ENCODE results near the gene CCDC80. TPM values are rescaled to one million over a fixed set of nuclear protein-coding genes. Genes with fewer than 3 reads are reported as not detected.

The CCDC80 gene
- total RNA-seq, 1 donor from 2014 or later, result 4.9 TPM

GRCh38 chr3:112687616-112688015, 46.7 kb upstream of the CCDC80 start:
- H3K36me3 ChIP-seq (ENCODE audit: control insufficient read depth, insufficient read depth, low read length), result no peaks in the 10 kb centered on the region
- no peak for DNase-seq (ENCODE audit: low read depth)
- H3K4me3 ChIP-seq (ENCODE audit: low read depth, low read length), result no peak overlapping the region
- no peaks in the 10 kb centered on the region for H3K27me3 ChIP-seq (ENCODE audit: control insufficient read depth, insufficient read depth, low read length)
- TF ChIP-seq, protein P1, sequence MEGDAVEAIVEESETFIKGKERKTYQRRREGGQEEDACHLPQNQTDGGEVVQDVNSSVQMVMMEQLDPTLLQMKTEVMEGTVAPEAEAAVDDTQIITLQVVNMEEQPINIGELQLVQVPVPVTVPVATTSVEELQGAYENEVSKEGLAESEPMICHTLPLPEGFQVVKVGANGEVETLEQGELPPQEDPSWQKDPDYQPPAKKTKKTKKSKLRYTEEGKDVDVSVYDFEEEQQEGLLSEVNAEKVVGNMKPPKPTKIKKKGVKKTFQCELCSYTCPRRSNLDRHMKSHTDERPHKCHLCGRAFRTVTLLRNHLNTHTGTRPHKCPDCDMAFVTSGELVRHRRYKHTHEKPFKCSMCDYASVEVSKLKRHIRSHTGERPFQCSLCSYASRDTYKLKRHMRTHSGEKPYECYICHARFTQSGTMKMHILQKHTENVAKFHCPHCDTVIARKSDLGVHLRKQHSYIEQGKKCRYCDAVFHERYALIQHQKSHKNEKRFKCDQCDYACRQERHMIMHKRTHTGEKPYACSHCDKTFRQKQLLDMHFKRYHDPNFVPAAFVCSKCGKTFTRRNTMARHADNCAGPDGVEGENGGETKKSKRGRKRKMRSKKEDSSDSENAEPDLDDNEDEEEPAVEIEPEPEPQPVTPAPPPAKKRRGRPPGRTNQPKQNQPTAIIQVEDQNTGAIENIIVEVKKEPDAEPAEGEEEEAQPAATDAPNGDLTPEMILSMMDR (IDR thresholded peaks at IDR 0.05; ENCODE audit: insufficient read depth, low read length, poor library complexity, severe bottlenecking), result no peak

GRCh38 chr3:112687211-112687610, 46.3 kb upstream of the CCDC80 start:
- Histone ChIP-seq H3K27me3 (ENCODE audit: control insufficient read depth, insufficient read depth, low read length) (no peaks in the 10 kb centered on the region), H3K36me3 (ENCODE audit: control insufficient read depth, insufficient read depth, low read length) (no peaks in the 10 kb centered on the region), H3K4me3 (ENCODE audit: low read depth, low read length) (no peak overlapping the region)
- TF ChIP-seq, protein P1 (IDR thresholded peaks at IDR 0.05; ENCODE audit: insufficient read depth, low read length, poor library complexity, severe bottlenecking), result no peak
- no peak for DNase-seq (ENCODE audit: low read depth)

- H3K36me3 ChIP-seq (ENCODE audit: control insufficient read depth, insufficient read depth, low read length), result no peaks in the 10 kb centered on the region
- TF ChIP-seq, protein P1 (IDR thresholded peaks at IDR 0.05; ENCODE audit: insufficient read depth, low read length, poor library complexity, severe bottlenecking), result no peak
- H3K27me3 ChIP-seq (ENCODE audit: control insufficient read depth, insufficient read depth, low read length), result no peaks in the 10 kb centered on the region
- DNase-seq (ENCODE audit: low read depth), result no peak
- no peak overlapping the region for H3K4me3 ChIP-seq (ENCODE audit: low read depth, low read length)
These were observed 45.2 kb upstream of the CCDC80 start for GRCh38 chr3:112685956-112686799.

- H3K4me3 ChIP-seq (ENCODE audit: low read depth, low read length), result no peak overlapping the region
- TF ChIP-seq, protein P1 (IDR thresholded peaks at IDR 0.05; ENCODE audit: insufficient read depth, low read length, poor library complexity, severe bottlenecking), result no peak
- no peaks in the 10 kb centered on the region for H3K36me3 ChIP-seq (ENCODE audit: control insufficient read depth, insufficient read depth, low read length)
- DNase-seq (ENCODE audit: low read depth), result no peak
- H3K27me3 ChIP-seq (ENCODE audit: control insufficient read depth, insufficient read depth, low read length), result no peaks in the 10 kb centered on the region
These were observed 44.5 kb upstream of the CCDC80 start for GRCh38 chr3:112685420-112685819.

DNA sequence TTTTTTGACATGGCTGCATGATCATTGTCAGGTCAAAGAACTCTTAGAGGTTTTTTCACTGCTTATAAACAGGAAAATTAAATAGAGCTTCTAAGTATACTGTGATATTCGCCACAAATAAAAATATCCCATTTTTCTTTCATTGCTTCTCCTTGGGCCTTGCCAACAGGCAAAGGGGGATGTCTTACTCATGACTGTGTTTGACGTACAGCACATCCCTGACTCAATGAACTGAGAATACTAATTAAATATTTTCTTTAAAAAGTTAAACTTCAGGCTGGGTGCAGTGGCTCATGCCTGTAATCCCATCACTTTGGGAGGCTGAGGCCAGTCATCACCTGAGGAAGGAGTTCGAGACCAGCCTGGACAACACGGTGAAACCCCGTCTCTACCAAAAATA, 41.4 kb upstream of the CCDC80 start:
- H3K27me3 ChIP-seq (ENCODE audit: control insufficient read depth, insufficient read depth, low read length), result no peaks in the 10 kb centered on the region
- no peak for DNase-seq (ENCODE audit: low read depth)
- H3K36me3 ChIP-seq (ENCODE audit: control insufficient read depth, insufficient read depth, low read length), result no peaks in the 10 kb centered on the region
- H3K4me3 ChIP-seq (ENCODE audit: low read depth, low read length), result no peak overlapping the region
- TF ChIP-seq, protein P1 (IDR thresholded peaks at IDR 0.05; ENCODE audit: insufficient read depth, low read length, poor library complexity, severe bottlenecking), result no peak
